Fibroblast of lung (primary cell): Measurements from ENCODE around the gene ALKBH8.

Experiments used
- CTCF ChIP-seq, 2 donors: IDR thresholded peaks in 1 of 2; conservative IDR thresholded peaks in 1 of 2; 1 replicate in 1 of 2; 2 replicates in 1 of 2; pipeline ENCODE4 v1.5.1; 2011 to 2012; ENCODE audit warnings: low read length in 2 of 2, control low read depth in 1 of 2, inconsistent platforms in 1 of 2, low read depth in 1 of 2, mild to moderate bottlenecking in 1 of 2
- EZH2 ChIP-seq: IDR thresholded peaks from 2 replicates; pipeline ENCODE4 v1.5.1; 2012; ENCODE audit warnings: low read length, control low read depth, mild to moderate bottlenecking; ENCODE audit errors: missing control alignments

- TF ChIP-seq CTCF (conservative IDR thresholded peaks at IDR 0.05 in 1 of 2, IDR thresholded peaks at IDR 0.05 in 1 of 2; ENCODE audit: low read depth in 1 of 2, low read length in 2 of 2) (no peak), EZH2 (no peak)
Measured at GRCh38 chr11:107612445-107612844, 46.9 kb upstream of the ALKBH8 start.
